ENCODE data around the gene CCDC92B.

- TF ChIP-seq ZNF8 (CRISPR knock-in tag; IDR thresholded peaks at IDR 0.05) (no peak), ARNTL (CRISPR knock-in tag; IDR thresholded peaks at IDR 0.05; ENCODE audit: borderline replicate concordance, low read depth) (no peak), BACH2 (CRISPR knock-in tag; IDR thresholded peaks at IDR 0.05; ENCODE audit: borderline replicate concordance) (no peak), ESRRG (CRISPR knock-in tag; IDR thresholded peaks at IDR 0.05) (no peak), PPARA (CRISPR knock-in tag; IDR thresholded peaks at IDR 0.05; ENCODE audit: borderline replicate concordance) (no peak)
- TF ChIP-seq, protein P1, sequence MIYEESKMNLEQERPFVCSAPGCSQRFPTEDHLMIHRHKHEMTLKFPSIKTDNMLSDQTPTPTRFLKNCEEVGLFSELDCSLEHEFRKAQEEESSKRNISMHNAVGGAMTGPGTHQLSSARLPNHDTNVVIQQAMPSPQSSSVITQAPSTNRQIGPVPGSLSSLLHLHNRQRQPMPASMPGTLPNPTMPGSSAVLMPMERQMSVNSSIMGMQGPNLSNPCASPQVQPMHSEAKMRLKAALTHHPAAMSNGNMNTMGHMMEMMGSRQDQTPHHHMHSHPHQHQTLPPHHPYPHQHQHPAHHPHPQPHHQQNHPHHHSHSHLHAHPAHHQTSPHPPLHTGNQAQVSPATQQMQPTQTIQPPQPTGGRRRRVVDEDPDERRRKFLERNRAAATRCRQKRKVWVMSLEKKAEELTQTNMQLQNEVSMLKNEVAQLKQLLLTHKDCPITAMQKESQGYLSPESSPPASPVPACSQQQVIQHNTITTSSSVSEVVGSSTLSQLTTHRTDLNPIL (CRISPR knock-in tag; IDR thresholded peaks at IDR 0.05; ENCODE audit: low read depth): no peak
These were observed 48.8 kb downstream of the CCDC92B start for GRCh38 chr17:2700491-2701141.

Data from SK-N-SH treated with all-trans-retinoic acid at 6 μM for 48 hours (cell line).